ENCODE results near the gene SLCO4A1. TPM values are rescaled to one million over a fixed set of nuclear protein-coding genes. Genes with fewer than 3 reads are reported as not detected.

The SLCO4A1 gene
- total and polyA plus RNA-seq, 12 donors: 0.39 to 27.0 (median 4.9) TPM

DNA sequence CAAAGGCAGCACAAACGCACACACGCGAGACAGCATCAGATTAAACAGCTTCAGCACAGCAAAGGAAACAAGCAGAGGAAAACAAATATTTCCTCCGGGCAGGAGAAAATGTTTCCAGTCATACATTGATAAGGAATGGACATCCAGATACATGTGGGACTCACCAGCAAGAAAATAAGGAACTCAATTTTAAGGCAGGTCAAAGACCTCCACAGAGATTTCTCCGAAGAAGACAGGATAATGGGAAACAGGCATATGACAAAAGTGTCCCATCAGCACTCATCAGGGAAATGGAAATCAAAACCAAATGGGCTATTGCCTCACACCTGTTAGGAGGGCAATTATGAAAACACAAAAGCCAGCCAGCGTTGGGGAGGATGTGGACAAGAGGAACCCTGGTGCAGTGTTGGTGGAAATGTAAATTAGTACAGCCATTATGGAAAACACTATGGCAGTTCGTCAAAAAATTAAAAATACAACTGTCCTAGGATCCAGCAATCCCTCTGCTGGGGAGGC is 9.7 kb upstream of the SLCO4A1 start:
- H3K9me3 ChIP-seq (replicated peaks in 1 of 3): no peaks in the 10 kb centered on the region
- TF ChIP-seq, protein P1, sequence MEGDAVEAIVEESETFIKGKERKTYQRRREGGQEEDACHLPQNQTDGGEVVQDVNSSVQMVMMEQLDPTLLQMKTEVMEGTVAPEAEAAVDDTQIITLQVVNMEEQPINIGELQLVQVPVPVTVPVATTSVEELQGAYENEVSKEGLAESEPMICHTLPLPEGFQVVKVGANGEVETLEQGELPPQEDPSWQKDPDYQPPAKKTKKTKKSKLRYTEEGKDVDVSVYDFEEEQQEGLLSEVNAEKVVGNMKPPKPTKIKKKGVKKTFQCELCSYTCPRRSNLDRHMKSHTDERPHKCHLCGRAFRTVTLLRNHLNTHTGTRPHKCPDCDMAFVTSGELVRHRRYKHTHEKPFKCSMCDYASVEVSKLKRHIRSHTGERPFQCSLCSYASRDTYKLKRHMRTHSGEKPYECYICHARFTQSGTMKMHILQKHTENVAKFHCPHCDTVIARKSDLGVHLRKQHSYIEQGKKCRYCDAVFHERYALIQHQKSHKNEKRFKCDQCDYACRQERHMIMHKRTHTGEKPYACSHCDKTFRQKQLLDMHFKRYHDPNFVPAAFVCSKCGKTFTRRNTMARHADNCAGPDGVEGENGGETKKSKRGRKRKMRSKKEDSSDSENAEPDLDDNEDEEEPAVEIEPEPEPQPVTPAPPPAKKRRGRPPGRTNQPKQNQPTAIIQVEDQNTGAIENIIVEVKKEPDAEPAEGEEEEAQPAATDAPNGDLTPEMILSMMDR (IDR thresholded peaks at IDR 0.05): no peak
- TF ChIP-seq POLR2A (IDR thresholded peaks at IDR 0.05): no peak
- H3K36me3 ChIP-seq (replicated peaks in 1 of 2): no peaks in the 10 kb centered on the region
- H3K4me3 ChIP-seq: no peak overlapping the region
- no peak for DNase-seq
- WGBS, 4 donors: 63 to 73% (median 66%) methylated on average over 7 of the region's 7 CpGs
- H3K4me1 ChIP-seq (replicated peaks in 1 of 2): no peaks in the 10 kb centered on the region
- H3K27ac ChIP-seq: no peak overlapping the region
- intact Hi-C loops (cut with DNase I): no loop called here
- no peaks in the 10 kb centered on the region for H3K27me3 ChIP-seq

DNA sequence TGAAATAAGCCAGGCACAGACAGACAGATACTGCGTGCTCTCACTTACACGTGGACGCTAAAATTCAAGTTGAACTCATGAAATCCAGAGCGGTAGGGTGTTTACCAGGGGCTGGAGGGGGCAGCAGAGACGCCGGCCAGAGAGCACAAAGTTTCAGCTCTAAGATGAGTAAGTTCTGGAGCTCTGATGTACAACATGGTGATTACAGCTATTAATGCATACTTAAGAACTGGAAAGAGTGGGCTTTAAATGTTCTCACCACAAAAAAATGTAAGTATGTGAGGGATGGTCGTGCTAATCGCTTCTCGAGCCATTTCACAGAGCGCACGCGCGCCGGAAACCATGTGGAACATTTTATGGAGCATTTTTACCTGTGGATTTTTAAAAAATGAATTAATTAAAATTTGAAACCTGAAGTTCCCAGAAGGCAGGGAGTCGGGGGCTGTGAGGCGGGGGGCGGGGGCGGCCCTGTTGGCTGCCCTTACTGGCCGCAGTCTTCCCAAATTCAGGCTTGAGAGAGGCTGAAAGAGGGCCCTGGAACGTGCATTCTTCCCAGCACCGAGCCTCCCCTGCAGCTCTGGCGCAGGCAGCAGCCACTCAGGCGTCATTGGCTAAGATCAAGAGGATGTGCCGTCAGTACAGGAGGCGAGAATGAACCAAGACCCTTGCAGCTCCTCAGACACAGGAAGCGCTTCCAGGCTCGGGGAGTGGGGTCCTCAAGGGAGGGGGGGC is 8.5 kb upstream of the SLCO4A1 start:
- DNase-seq: no peak
- H3K9me3 ChIP-seq (replicated peaks in 1 of 3): no peaks in the 10 kb centered on the region
- no peak overlapping the region for H3K4me3 ChIP-seq
- H3K36me3 ChIP-seq (replicated peaks in 1 of 2): no peaks in the 10 kb centered on the region
- intact Hi-C loops (cut with DNase I): no loop called here
- TF ChIP-seq POLR2A (IDR thresholded peaks at IDR 0.05): no peak
- TF ChIP-seq, protein P1 (IDR thresholded peaks at IDR 0.05): no peak
- no peak overlapping the region for H3K27ac ChIP-seq
- no peaks in the 10 kb centered on the region for H3K27me3 ChIP-seq
- WGBS, 4 donors: 67 to 81% (median 73%) methylated on average over 19 to 27 of the region's 27 CpGs
- no peaks in the 10 kb centered on the region for H3K4me1 ChIP-seq (replicated peaks in 1 of 2)

GRCh38 chr20:62634330-62634967 is 7.9 kb upstream of the SLCO4A1 start:
- H3K27ac ChIP-seq: no peak overlapping the region
- DNase-seq: no peak
- 84 to 100% (median 87%) methylated on average over 1 to 17 of the region's 17 CpGs for WGBS, 4 donors
- H3K9me3 ChIP-seq (replicated peaks in 1 of 3): no peaks in the 10 kb centered on the region
- no peak overlapping the region for H3K4me3 ChIP-seq
- no peaks in the 10 kb centered on the region for H3K4me1 ChIP-seq (replicated peaks in 1 of 2)
- H3K36me3 ChIP-seq (replicated peaks in 1 of 2): no peaks in the 10 kb centered on the region
- intact Hi-C loops (cut with DNase I): no loop called here
- no peaks in the 10 kb centered on the region for H3K27me3 ChIP-seq
- TF ChIP-seq POLR2A (IDR thresholded peaks at IDR 0.05): no peak
- TF ChIP-seq, protein P1 (IDR thresholded peaks at IDR 0.05): no peak

GRCh38 chr20:62635232-62635631 is 7.1 kb upstream of the SLCO4A1 start:
- H3K9me3 ChIP-seq (replicated peaks in 1 of 3): no peaks in the 10 kb centered on the region
- no peaks in the 10 kb centered on the region for H3K4me1 ChIP-seq (replicated peaks in 1 of 2)
- H3K36me3 ChIP-seq (replicated peaks in 1 of 2): no peaks in the 10 kb centered on the region
- DNase-seq: no peak
- H3K4me3 ChIP-seq: no peak overlapping the region
- TF ChIP-seq POLR2A (IDR thresholded peaks at IDR 0.05): no peak
- 85 to 91% (median 89%) methylated on average over 12 to 15 of the region's 15 CpGs for WGBS, 4 donors
- no peaks in the 10 kb centered on the region for H3K27me3 ChIP-seq
- no peak overlapping the region for H3K27ac ChIP-seq
- intact Hi-C loops (cut with DNase I): no loop called here

Data from adrenal gland (tissue), 12 donors.